HG02973 (cell line): Measurements from ENCODE around the gene TMEM52.
"Not testable (repeated sequence)": the region's sequence is repeated elsewhere in the genome, so short reads cannot be mapped to it uniquely, and the experiment has no call there.

Experiments used
- ATAC-seq: cut with Tn5 transposase; IDR thresholded peaks from one replicate; pipeline ENCODE4 v1.9.1; 2021; ENCODE audit warnings: moderate library complexity; ENCODE audit not compliant: unreplicated experiment

TMEM52 gene

GRCh38 chr1:1946540-1946939, 27.5 kb upstream of the TMEM52 start:
- ATAC-seq = no peak

GRCh38 chr1:1945782-1946393, 26.8 kb upstream of the TMEM52 start:
- no peak for ATAC-seq

- no peak for ATAC-seq
These were observed 24.9 kb upstream of the TMEM52 start for GRCh38 chr1:1943834-1944570.

GRCh38 chr1:1942753-1943656, 23.9 kb upstream of the TMEM52 start:
- no peak for ATAC-seq

- no peak for ATAC-seq
These were observed 23.0 kb upstream of the TMEM52 start for GRCh38 chr1:1941868-1942752.

GRCh38 chr1:1941211-1941841, 22.2 kb upstream of the TMEM52 start:
- no peak for ATAC-seq

- ATAC-seq = no peak
These were observed 21.0 kb upstream of the TMEM52 start for GRCh38 chr1:1940123-1940425.

GRCh38 chr1:1939296-1940122, 20.4 kb upstream of the TMEM52 start:
- ATAC-seq = no peak

- no peak for ATAC-seq
These were observed 19.7 kb upstream of the TMEM52 start for GRCh38 chr1:1938613-1939295.

- ATAC-seq = no peak
These were observed 19.1 kb upstream of the TMEM52 start for GRCh38 chr1:1938276-1938573.

- no peak for ATAC-seq
These were observed 18.6 kb upstream of the TMEM52 start for GRCh38 chr1:1937549-1938275.

GRCh38 chr1:1937061-1937460, 18.0 kb upstream of the TMEM52 start:
- no peak for ATAC-seq

- ATAC-seq = not testable (repeated sequence)
These were observed 15.8 kb upstream of the TMEM52 start for GRCh38 chr1:1934848-1935247.

- no peak for ATAC-seq
These were observed 10.8 kb upstream of the TMEM52 start for GRCh38 chr1:1929639-1930545.

GRCh38 chr1:1929102-1929638, 10.1 kb upstream of the TMEM52 start:
- no peak for ATAC-seq

- ATAC-seq = no peak
These were observed 9.4 kb upstream of the TMEM52 start for GRCh38 chr1:1928231-1929101.
